DMS79 (cell line): ENCODE results near the gene DENND2D.

Experiments
- DNase-seq: peaks from one replicate; lab custom pipeline; 2025; lab: John Stamatoyannopoulos, UW

The DENND2D gene

DNA sequence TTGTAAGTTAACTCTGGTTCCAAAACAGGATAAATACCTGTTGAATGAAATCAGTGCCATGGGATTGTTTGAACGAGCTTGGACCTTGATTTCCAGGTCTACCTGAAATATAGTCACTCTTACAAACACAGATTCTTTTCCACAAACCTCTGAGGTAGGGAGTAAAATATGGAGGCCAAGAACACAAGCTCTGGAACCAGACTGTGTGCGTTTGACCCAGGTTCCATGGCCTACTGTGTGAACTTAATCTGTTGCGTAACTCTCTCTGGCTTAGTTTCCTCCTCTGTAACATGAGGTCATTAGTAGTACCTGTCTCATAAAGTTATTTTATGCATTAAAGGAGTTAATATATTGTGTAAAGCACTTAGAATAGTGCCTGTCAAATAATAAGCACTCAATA is 25.1 kb downstream of the DENND2D start:
- no peak for DNase-seq

DNA sequence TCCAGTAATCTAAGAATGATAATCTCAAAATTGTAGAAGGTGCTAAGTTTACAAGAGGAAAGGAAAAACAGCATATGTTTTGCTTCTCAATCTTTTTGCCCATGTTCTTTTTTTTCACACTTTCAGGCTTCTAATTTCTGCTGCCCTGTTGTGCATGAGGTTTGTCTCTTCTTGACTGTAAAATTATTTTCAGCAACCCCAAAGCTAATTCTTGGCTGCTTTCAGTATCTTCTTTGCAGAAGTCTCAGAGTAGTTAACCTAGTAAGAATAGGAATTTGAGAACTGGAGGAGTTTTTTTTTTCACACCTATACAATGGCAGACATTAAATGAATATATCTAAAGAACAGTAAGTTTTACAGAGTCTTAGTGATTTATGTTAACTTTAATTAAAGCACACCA is 26.4 kb downstream of the DENND2D start:
- no peak for DNase-seq

DNA sequence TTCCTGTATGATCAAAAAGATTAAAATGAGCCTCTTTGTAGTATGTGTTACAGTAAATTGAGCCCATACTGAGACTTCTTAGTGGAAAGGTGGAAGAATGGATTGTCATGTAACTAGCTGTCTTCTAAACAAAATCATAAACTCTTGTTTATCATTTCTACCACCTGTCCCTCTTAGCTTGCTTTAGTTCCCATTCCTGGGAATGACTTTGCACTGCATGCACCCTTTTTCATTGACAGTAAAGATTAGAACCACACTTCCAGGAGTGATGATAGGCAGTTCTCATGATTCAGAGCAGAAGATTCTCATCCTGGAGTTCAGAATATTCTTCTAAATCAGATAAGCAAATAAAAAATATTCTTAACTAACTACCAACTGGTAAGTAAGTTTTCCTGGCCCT is 28.0 kb downstream of the DENND2D start:
- no peak for DNase-seq

DNA sequence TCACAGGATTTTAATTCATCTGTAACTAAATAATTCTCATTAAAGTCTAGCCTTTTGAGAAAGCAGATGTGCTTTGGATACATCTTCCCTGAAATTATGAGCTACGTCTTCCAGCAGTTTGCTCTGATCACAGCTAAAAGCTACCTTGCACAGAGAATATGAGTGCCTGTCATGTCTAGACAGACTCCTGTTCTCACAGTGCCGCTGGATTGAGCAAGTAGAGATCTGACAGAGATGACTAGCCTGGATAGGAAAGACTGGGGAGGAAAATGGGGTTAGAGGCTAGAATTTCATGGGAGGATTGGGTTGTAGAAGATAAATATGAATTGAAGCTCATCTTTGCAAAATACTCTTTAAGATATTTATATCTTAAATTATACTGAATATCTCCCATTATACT is 36.3 kb downstream of the DENND2D start:
- DNase-seq: no peak

DNA sequence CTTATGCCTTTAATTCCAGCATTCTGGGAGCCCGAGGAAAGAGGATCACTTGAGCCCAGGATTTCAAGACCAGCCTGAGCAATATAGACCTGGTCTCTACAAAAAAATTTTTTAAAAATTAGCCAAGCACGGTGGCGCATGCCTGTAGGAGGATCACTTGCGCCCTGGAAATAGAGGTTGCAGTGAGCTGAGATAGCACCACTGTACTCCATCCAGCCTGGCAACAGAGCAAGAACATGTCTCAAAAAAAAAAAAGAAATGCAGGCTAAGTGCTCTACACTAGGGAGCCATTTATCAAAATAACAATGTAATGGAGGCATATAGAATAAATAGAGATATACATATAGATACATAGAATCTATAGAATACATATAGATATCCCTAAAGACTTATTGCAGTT is 37.1 kb downstream of the DENND2D start:
- DNase-seq: no peak

DNA sequence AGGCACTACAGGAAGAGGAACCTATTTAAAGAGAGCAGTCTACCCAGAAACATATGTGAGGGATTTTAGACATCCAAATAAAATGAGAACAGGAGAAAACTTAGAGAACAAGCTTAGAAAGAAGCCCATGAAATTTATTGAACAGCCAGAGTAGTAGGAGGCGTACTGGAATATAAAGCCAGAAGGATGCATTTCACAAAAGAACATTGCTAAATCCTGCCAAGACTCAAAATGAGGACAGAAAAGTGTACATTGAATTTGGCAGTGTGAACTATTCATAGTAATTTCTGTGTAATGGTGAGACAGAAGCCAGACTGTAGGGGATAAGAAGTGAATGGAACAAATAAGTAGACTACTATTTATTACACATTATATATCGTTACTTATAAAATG is 38.0 kb downstream of the DENND2D start:
- no peak for DNase-seq

DNA sequence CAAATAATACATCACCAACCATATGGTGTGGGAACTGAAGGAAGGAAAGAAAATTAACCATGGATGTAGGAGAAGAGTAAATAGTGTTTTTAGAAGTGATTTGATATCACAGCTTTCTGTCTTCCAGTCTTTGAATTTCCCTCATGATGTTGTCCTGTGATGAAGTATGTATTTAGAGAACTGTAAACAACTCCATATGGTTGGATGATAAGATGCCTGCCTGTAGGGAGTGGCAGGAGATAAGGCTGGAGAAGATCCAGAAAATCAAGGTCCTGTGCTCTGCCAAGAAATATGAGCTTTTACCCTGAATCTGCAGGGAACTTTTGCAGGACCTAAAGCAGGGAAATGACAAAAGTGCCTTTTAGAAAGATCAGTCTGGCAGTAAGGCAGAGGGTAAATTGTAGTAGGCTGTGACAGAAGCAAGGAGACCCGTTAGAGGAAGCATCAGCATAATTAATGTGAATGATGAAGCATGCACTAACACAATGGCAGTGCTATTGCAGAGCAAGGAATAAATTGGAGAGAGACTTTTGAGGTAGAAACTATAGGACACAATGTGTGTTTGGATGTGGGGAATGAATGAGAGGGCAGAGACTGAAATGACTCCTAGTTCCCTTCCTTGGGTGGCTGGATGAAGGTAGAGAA is 38.5 kb downstream of the DENND2D start:
- DNase-seq: no peak

DNA sequence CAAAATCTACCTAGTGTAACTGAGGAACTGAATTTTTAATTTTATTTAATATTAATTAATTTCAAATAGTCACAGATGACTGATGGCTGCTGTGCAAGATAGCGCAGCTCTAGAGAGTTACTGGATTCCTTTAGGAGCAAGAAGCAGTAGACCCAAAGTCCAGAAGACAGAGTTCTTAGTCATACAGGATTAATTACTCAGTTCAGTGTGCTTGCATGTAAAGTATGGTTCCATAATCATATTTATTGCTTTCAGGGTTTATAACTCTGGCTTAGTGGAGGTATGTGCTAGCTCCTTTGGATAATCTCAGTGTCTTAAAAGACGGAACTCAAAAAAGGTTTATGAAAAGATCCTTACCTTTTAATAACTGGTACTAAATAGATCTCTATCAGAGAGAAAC is 43.0 kb downstream of the DENND2D start:
- no peak for DNase-seq

DNA sequence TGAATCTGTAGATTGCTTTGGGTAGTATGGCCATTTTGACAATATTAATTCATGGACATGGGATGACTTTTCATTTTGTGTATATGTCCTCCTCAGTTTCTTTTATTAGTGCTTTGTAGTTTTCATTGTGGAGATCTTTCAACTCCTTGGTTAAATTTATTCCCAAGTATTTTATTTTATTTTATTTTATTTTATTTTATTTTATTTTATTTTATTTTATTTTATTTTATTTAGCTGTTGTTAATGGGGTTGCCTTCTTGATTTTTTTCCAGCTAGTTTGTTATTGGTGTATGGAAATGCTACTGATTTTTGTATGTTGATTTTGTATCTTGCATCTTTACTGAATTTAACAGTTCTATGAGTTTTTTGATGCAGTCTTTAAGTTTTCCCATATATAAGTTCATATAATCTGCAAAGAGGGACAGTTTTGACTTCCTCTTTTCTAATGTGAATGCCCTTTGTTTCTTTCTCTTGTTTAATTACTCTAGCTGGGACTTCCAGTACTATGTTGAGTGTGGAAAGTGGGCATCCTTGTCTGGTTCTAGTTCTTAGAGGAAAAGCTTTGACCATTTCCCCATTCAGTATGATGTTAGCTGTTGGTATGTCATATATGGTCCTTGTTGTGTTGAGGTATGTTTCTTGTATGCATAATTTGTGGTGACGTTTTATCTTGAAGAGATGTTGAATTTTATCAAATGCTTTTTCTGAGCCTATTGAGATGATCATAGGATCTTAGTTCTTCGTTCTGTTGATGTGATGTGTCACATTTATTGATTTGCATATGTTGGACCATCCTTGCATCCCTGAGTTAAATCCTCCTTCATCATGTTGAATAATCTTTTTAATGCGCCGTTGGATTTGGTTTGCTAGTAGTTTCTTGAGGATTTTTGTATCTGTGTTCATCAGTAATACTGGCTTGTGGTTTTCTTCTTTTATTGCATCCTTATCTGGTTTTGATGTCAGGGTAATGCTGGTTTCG is 46.1 kb downstream of the DENND2D start:
- DNase-seq: no peak

DNA sequence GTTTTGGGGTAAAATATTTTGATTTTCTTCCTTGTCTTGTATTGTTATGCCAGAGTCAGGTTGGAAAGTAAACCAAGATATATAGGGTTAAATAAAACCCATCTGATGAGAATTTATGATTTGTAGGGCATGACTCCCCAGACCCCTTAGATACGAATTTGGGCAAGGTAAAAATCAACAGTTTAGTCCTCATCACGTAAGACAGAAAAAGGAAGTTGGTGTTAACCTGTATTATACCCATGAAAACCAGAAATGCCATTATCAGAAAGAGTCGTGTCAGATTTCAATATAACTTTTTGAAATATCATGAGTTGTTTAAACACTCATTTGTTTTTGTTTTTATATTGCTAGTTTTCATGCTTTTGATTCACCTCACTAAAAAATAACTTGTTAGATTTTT is 48.6 kb downstream of the DENND2D start:
- DNase-seq: no peak

DNA sequence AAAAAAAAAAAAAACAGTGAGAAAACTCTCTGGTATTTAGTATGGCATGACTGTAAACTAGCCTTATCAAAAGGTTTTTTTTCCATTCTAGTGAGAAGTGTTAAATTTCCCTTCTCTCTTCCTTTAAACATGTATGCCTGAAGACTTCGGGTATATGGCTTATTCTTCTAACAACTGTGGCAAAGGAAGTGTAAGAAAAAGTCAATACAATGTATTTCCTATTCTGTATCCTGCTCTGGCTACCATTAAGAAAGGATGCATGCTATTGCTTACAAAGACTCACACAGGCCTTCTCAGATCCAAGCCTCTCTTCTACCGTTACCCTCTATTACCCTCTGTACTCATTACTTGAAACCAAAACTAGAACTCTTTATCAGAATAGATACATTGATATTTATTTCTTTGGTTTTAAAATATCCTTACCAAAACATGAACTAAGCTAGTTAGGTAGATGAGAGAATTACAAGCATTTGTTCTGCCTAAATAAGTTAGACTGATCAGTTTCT is 52.0 kb downstream of the DENND2D start:
- no peak for DNase-seq

DNA sequence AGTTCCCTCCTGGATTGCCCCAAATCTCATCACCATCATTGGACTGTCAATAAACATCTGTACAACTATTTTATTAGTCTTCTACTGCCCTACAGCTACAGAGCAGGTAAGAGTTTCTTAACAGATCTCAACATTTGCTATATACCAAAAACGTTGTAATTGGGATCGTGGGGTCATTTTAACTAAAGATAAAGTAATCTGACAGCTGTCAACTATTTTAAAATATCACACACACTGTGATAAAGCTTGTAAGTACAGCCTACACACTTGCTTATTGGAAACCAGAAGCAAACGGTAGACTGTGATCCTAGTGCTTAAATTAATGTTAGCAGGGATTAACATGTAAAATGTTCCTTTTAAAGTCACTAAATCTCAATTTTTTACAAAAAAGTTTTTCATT is 52.5 kb downstream of the DENND2D start:
- no peak for DNase-seq

DNA sequence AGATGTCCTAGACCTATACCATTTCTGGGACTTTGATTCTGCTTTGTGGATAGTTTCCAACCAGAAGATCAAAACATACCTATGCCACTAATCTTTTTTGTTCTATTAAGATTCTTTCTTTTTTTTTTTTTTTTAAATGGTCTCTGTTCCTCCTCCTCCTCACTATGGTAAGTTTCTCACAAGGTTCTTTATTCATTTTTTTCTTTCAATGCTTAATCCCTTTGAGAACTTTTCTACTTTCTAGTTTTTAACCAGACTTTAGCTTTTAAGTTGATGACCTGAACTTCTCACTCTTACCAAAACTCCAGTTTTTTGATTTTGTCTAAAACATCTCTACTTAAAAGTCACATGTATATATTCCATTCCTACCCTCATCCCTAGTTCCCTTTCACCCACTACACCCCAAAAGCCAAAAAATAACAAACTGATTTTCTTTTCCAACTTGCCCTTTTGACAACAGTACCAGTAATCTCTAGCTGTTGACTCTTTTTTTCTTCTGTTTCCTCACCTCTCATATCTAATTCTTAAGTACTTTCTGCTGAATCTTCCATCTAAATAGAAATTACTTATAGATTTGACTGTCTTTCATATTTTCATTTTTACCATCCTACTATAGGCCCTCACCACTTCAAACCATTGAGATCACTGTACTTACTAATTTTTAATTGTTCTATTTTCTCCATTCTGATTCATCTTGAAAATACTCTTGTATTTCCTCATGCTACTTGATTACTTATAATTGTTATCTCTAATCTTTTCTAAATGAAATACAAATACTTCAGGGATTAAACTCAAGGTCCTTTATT is 54.3 kb downstream of the DENND2D start:
- DNase-seq: no peak

DNA sequence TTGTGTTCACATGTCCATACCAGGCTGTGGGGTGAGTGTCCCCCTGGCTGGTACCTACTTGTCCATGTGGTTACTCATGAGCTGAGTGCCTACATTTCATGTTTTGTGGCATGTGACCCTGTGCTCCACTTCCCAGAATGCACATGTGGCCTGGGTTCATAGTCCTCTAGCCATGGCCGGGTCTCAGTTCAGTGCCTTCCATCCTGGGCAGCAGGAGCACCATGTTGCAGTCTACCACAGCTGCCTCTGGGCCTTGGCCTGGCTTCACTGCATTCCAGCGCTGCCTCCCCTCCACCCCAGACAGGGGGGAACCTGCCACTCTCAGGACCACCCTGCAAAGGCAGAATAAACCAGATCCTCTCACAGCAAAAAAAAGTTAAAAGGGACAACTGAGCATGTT is 54.9 kb downstream of the DENND2D start:
- DNase-seq: no peak

DNA sequence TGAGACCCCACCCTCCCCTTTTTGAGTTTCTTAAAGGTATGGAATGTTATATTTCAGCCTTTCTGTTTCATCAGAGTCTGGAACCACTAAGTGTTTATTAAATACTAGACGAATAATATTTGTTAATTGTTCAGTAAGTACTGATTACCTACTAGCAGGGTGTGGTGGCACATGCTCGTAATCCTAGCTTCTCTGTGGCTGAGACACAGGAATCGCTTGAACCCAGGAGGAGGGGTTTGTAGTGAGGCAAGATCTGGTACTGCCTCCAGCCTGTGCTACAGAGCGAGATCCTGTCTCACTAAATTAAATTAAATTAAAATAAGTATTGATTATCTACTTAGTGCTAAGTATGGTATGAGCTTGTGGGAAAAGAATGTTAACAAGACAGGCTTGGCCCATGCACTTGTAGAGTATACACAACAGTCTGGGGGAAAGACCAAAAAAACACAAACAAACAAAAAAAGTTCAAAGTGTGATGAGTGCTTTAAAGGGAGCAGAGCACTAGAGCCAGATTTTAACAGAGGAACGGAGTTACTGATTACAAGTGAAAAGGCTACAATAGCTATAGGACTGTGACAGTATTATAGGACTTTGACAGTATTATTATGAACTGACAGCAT is 58.0 kb downstream of the DENND2D start:
- DNase-seq: no peak

DNA sequence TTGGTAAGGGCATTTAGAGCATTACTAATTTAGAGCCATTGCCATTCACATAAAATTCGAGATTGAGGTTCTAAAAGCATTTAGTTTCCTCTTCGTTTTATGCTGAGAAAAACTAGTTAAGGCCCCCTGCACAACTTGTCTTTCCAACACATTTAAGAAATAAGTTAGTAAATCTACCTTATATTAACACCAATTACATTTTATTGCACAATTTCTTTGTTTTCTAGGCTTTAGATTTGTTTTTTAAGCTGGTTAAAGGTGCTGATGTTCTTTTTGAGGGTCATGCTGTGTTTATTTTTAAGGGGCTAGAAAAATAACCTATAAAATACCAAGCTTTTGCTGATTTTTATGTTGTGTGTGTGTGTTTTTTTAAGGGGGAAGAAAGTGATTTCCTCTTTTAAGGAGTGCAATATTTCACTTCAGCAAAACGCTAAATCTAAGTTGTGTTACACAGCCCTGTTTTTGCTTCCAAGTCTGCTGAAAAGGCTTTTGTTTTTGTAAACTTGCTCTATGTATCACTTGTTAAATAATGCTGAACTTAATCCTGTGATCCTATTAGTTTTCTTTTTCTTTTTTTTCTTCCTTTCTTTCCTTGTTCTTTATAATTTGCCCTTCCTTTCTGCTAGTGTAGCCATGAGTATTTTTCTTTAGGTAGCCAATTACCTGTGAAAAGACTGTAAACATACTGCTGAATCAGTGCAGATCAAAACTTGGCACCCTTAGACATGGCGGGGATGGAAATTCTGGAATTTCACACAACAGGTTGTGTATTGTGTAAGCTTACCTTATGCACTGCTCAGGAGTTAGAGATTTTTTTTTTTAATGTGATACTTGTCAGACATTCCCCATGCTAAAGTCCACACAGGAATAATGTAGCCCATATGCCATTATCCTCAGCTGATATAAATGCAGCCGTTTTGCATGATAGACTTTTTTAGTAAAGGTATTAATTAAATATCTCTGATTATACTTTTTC is 58.9 kb downstream of the DENND2D start:
- DNase-seq: no peak

DNA sequence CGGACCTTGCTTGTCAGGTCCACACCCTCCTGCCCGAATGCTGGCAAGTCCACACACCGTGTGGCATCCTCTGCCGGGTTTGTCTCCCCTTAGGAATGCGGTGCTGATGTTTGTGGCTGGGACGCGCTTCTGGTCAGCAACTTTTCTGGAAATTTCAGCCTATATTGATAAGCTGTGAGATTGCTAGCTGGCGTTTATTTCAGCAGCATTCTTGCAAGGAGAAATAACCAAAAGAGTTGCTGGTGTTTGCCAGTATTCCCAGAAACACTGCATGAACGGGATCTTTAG is 59.8 kb downstream of the DENND2D start:
- DNase-seq: no peak

DNA sequence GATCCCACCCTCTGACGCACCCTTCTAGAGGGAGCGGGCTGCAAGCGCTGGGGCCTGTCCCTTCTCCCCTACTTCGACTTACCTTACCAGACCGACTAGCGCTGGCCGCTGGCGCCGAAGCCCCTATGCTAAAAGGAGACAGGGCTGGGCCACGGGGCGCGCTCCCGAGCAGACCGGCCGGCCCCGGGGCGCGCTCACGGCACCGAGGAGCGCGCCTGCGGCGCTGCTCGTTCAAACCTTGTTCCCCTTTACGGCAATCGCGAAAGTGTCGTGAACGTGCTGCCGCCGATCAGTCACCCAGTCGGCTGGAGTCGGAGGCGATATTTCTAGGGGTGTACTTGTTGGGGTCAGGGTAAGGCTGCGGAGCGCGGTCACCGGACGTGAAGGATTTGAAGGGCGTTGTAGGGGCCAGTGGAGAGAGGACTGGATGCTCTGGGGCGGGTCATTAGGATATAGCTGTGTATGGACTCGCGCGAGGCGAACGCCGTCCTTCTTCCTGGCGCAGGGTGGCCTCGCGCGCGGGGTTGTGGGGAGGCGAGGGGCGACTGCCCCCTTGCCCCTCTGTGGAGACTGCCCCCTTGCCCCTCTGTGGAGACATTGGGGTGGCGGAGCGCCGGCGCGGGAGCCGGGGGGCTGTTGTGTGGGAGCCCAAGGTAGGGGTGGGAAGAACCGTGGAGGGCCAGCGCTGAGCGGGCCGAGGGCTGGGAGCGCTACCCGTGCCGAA is 60.3 kb downstream of the DENND2D start, which contains the start of the genes CEPT1 and DRAM2:
TSS of gene CEPT1 (plus strand) at position 268 of the 724 bp plus-strand sequence. CDS start 7,492 bp downstream, outside the sequence.
TSS of gene DRAM2 (minus strand) at position 138 of the 724 bp plus-strand sequence. CDS start 8,539 bp downstream, outside the sequence.
- DNase-seq: peak; percentile 82

DNA sequence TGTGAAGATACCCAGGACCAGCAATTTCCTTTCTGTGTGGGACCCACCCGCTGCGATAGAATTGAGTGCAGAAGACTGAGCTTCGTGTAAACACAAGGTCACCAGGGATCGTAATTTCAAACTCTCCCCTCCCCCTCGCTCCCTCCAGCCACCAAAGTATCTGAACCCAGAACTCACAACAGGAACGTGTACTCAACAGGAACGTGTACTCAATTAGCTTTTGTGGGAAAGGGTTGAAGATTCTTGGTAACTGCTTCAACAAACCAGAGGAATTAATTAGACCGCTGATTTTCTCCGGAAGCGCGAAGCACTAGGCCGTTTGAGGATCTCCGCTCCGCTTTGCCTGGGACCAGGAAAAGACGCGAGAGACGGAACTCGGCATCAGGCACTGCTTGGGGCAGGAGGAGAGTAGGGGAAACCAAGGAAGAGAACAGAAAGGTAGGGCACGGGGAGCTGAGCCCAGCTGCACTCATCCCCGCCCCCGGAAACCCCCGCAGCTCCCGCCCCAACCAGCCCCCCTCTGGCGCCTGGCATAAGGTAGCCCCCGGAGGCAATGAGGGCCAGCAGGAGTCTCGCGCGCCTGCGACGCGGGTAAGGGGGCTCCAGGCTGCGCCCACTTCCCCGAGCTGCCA is 61.0 kb downstream of the DENND2D start:
- DNase-seq: peak; percentile 59
